Measurements from ENCODE around the gene INKA1.

The INKA1 gene

DNA sequence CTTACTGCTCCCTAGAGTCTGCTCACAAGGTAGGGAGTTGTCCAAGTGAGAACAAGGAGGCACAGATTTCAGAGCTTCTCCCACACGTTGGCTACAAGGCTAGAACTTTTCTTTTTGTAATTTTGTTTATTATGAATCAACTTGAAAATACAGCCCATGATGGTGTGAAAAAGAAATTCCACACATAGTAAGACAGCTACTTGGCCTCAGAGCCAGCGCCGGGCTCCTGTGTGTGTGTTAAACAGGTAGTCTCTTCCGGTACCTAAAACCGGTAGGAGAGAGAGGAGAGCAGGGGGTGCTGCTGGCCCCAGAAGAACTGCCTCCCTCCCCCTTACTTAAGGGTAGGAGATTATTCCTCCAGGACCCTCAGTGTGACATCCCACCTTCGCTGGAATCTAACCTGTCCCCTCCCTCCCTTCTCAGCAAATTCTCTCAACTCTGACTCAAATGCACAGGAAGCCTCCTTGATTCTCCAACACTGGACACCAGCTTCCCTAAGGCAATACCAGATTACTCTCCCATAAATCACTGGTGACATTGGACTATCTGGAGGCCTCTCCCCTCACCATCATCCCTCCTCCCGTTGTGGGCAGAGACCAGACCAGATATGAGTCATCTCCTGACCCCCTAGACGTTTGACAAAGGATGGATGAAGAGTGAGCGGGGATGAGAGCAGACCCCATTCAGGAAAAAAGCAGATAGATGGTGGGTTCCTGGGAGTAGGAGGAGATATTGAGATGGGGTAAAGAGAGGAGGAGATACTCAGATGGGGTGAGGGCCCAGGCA lies 12.2 kb upstream of the INKA1 start:
- no peaks in the 10 kb centered on the region for H3K9me3 ChIP-seq (replicated peaks in 1 of 2; ENCODE audit: control insufficient read depth in 2 of 2, insufficient read depth in 1 of 2, low read depth in 1 of 2, low read length in 2 of 2)
- no peaks in the 10 kb centered on the region for H3K79me1 ChIP-seq (ENCODE audit: low read depth, low read length)
- peaks cover 0 to 15% (median 0%) of the 10 kb centered on the region in 3 experiments for H3K27me3 ChIP-seq (ENCODE audit: control insufficient read depth in 3 of 3, insufficient read depth in 3 of 3, low read depth in 1 of 3, low read length in 3 of 3)
- no peak overlapping the region for H3K4me2 ChIP-seq (ENCODE audit: insufficient read depth, low read length, poor library complexity, severe bottlenecking)
- no peak overlapping the region for H4K8ac ChIP-seq (ENCODE audit: low read depth, low read length)
- peak overlapping the region; percentile 38 for H2AFZ ChIP-seq (ENCODE audit: low read length)
- H3K9ac ChIP-seq (ENCODE audit: low read depth, low read length, poor library complexity) = no peak overlapping the region
- no peak overlapping the region for H2BK15ac ChIP-seq (ENCODE audit: low read length)
- H3K27ac ChIP-seq (replicated peaks; ENCODE audit: low read length) = no peak overlapping the region
- H2BK5ac ChIP-seq (ENCODE audit: low read length) = no peak overlapping the region
- H3K4me1 ChIP-seq (ENCODE audit: control insufficient read depth in 2 of 2, insufficient read depth in 1 of 2, low read depth in 1 of 2, low read length in 2 of 2) = peaks cover 11 to 12% of the 10 kb centered on the region in 2 donors
- no peak overlapping the region for H2AK5ac ChIP-seq (ENCODE audit: low read depth, low read length)
- H3K4ac ChIP-seq (ENCODE audit: low read length) = no peak overlapping the region
- H4K91ac ChIP-seq (ENCODE audit: low read depth, low read length, poor library complexity) = no peak overlapping the region
- no peak overlapping the region for H3K4me3 ChIP-seq (ENCODE audit: low read length in 2 of 2)
- WGBS, 2 donors (ENCODE audit: extremely low coverage in 2 of 2, insufficient read length in 2 of 2, insufficient replicate concordance in 1 of 2) = no CpG with 5 or more reads among the region's 9 CpGs
- no peak overlapping the region for H2BK12ac ChIP-seq (ENCODE audit: low read length)
- DNase-seq (ENCODE audit: low spot score) = no peak
- no peak overlapping the region for H2BK120ac ChIP-seq (ENCODE audit: low read depth, low read length)
- no peak overlapping the region for H3K23ac ChIP-seq (ENCODE audit: low read depth, low read length, poor library complexity)
- no peak overlapping the region for H3K14ac ChIP-seq (ENCODE audit: low read length)
- H3K36me3 ChIP-seq (replicated peaks in 1 of 2; ENCODE audit: control insufficient read depth in 2 of 2, insufficient read depth in 2 of 2, low read length in 2 of 2) = no peaks in the 10 kb centered on the region
- no peak overlapping the region for H3K18ac ChIP-seq (ENCODE audit: low read length)

- no peak overlapping the region for H2BK15ac ChIP-seq (ENCODE audit: low read length)
- H3K79me1 ChIP-seq (ENCODE audit: low read depth, low read length) = no peaks in the 10 kb centered on the region
- no CpG with 5 or more reads among the region's 4 CpGs for WGBS, 2 donors (ENCODE audit: extremely low coverage in 2 of 2, insufficient read length in 2 of 2, insufficient replicate concordance in 1 of 2)
- no peak overlapping the region for H2BK5ac ChIP-seq (ENCODE audit: low read length)
- H4K91ac ChIP-seq (ENCODE audit: low read depth, low read length, poor library complexity) = peak overlapping the region; percentile 67
- no peak overlapping the region for H2AFZ ChIP-seq (ENCODE audit: low read length)
- DNase-seq (ENCODE audit: low spot score) = no peak
- H3K18ac ChIP-seq (ENCODE audit: low read length) = no peak overlapping the region
- H3K23ac ChIP-seq (ENCODE audit: low read depth, low read length, poor library complexity) = no peak overlapping the region
- H3K14ac ChIP-seq (ENCODE audit: low read length) = no peak overlapping the region
- peaks cover 0 to 16% (median 0%) of the 10 kb centered on the region in 3 experiments for H3K27me3 ChIP-seq (ENCODE audit: control insufficient read depth in 3 of 3, insufficient read depth in 3 of 3, low read depth in 1 of 3, low read length in 3 of 3)
- no peak overlapping the region for H3K4ac ChIP-seq (ENCODE audit: low read length)
- H4K8ac ChIP-seq (ENCODE audit: low read depth, low read length) = no peak overlapping the region
- H3K4me2 ChIP-seq (ENCODE audit: insufficient read depth, low read length, poor library complexity, severe bottlenecking) = no peak overlapping the region
- peak overlapping the region; percentile 9 for H3K9ac ChIP-seq (ENCODE audit: low read depth, low read length, poor library complexity)
- H2BK12ac ChIP-seq (ENCODE audit: low read length) = no peak overlapping the region
- no peak overlapping the region for H3K4me3 ChIP-seq (ENCODE audit: low read length in 2 of 2)
- no peak overlapping the region for H3K27ac ChIP-seq (replicated peaks; ENCODE audit: low read length)
- peaks cover 11 to 12% of the 10 kb centered on the region in 2 donors for H3K4me1 ChIP-seq (ENCODE audit: control insufficient read depth in 2 of 2, insufficient read depth in 1 of 2, low read depth in 1 of 2, low read length in 2 of 2)
- H3K36me3 ChIP-seq (replicated peaks in 1 of 2; ENCODE audit: control insufficient read depth in 2 of 2, insufficient read depth in 2 of 2, low read length in 2 of 2) = no peaks in the 10 kb centered on the region
- no peaks in the 10 kb centered on the region for H3K9me3 ChIP-seq (replicated peaks in 1 of 2; ENCODE audit: control insufficient read depth in 2 of 2, insufficient read depth in 1 of 2, low read depth in 1 of 2, low read length in 2 of 2)
- H2BK120ac ChIP-seq (ENCODE audit: low read depth, low read length) = peak overlapping the region; percentile 38
- H2AK5ac ChIP-seq (ENCODE audit: low read depth, low read length) = peak overlapping the region; percentile 34
These were observed 11.5 kb upstream of the INKA1 start for GRCh38 chr3:49791571-49791970.

- H3K9ac ChIP-seq (ENCODE audit: low read depth, low read length, poor library complexity) = no peak overlapping the region
- H2BK15ac ChIP-seq (ENCODE audit: low read length) = no peak overlapping the region
- peaks cover 0 to 16% (median 0%) of the 10 kb centered on the region in 3 experiments for H3K27me3 ChIP-seq (ENCODE audit: control insufficient read depth in 3 of 3, insufficient read depth in 3 of 3, low read depth in 1 of 3, low read length in 3 of 3)
- no peaks in the 10 kb centered on the region for H3K79me1 ChIP-seq (ENCODE audit: low read depth, low read length)
- peak overlapping the region; percentile 16 for H3K18ac ChIP-seq (ENCODE audit: low read length)
- H2AK5ac ChIP-seq (ENCODE audit: low read depth, low read length) = peak overlapping the region; percentile 11
- H4K91ac ChIP-seq (ENCODE audit: low read depth, low read length, poor library complexity) = no peak overlapping the region
- H3K4me2 ChIP-seq (ENCODE audit: insufficient read depth, low read length, poor library complexity, severe bottlenecking) = no peak overlapping the region
- H3K27ac ChIP-seq (replicated peaks; ENCODE audit: low read length) = no peak overlapping the region
- no peak overlapping the region for H2AFZ ChIP-seq (ENCODE audit: low read length)
- H3K4me1 ChIP-seq (ENCODE audit: control insufficient read depth in 2 of 2, insufficient read depth in 1 of 2, low read depth in 1 of 2, low read length in 2 of 2) = peaks cover 7 to 8% of the 10 kb centered on the region in 2 donors
- no CpG with 5 or more reads among the region's 10 CpGs for WGBS, 2 donors (ENCODE audit: extremely low coverage in 2 of 2, insufficient read length in 2 of 2, insufficient replicate concordance in 1 of 2)
- no peak for DNase-seq (ENCODE audit: low spot score)
- no peak overlapping the region for H4K8ac ChIP-seq (ENCODE audit: low read depth, low read length)
- no peak overlapping the region for H2BK5ac ChIP-seq (ENCODE audit: low read length)
- H3K4ac ChIP-seq (ENCODE audit: low read length) = no peak overlapping the region
- no peak overlapping the region for H2BK120ac ChIP-seq (ENCODE audit: low read depth, low read length)
- no peak overlapping the region for H2BK12ac ChIP-seq (ENCODE audit: low read length)
- H3K36me3 ChIP-seq (replicated peaks in 1 of 2; ENCODE audit: control insufficient read depth in 2 of 2, insufficient read depth in 2 of 2, low read length in 2 of 2) = no peaks in the 10 kb centered on the region
- H3K9me3 ChIP-seq (replicated peaks in 1 of 2; ENCODE audit: control insufficient read depth in 2 of 2, insufficient read depth in 1 of 2, low read depth in 1 of 2, low read length in 2 of 2) = no peaks in the 10 kb centered on the region
- H3K4me3 ChIP-seq (ENCODE audit: low read length in 2 of 2) = no peak overlapping the region
- no peak overlapping the region for H3K14ac ChIP-seq (ENCODE audit: low read length)
- no peak overlapping the region for H3K23ac ChIP-seq (ENCODE audit: low read depth, low read length, poor library complexity)
These were observed 10.5 kb upstream of the INKA1 start for GRCh38 chr3:49792371-49793150.

GRCh38 chr3:49793486-49794085 lies 9.5 kb upstream of the INKA1 start:
- no peak overlapping the region for H2BK5ac ChIP-seq (ENCODE audit: low read length)
- no peaks in the 10 kb centered on the region for H3K79me1 ChIP-seq (ENCODE audit: low read depth, low read length)
- no peak overlapping the region for H3K9ac ChIP-seq (ENCODE audit: low read depth, low read length, poor library complexity)
- H3K4me1 ChIP-seq (ENCODE audit: control insufficient read depth in 2 of 2, insufficient read depth in 1 of 2, low read depth in 1 of 2, low read length in 2 of 2) = peaks cover 7 to 8% of the 10 kb centered on the region in 2 donors
- H3K9me3 ChIP-seq (replicated peaks in 1 of 2; ENCODE audit: control insufficient read depth in 2 of 2, insufficient read depth in 1 of 2, low read depth in 1 of 2, low read length in 2 of 2) = no peaks in the 10 kb centered on the region
- H3K27me3 ChIP-seq (ENCODE audit: control insufficient read depth in 3 of 3, insufficient read depth in 3 of 3, low read depth in 1 of 3, low read length in 3 of 3) = peaks cover 0 to 16% (median 0%) of the 10 kb centered on the region in 3 experiments
- DNase-seq (ENCODE audit: low spot score) = no peak
- no peak overlapping the region for H3K14ac ChIP-seq (ENCODE audit: low read length)
- H2AFZ ChIP-seq (ENCODE audit: low read length) = no peak overlapping the region
- H2AK5ac ChIP-seq (ENCODE audit: low read depth, low read length) = no peak overlapping the region
- H3K27ac ChIP-seq (replicated peaks; ENCODE audit: low read length) = no peak overlapping the region
- peak overlapping the region; percentile 34 for H3K23ac ChIP-seq (ENCODE audit: low read depth, low read length, poor library complexity)
- H4K91ac ChIP-seq (ENCODE audit: low read depth, low read length, poor library complexity) = no peak overlapping the region
- no peak overlapping the region for H3K4me3 ChIP-seq (ENCODE audit: low read length in 2 of 2)
- no CpG with 5 or more reads among the region's 13 CpGs for WGBS, 2 donors (ENCODE audit: extremely low coverage in 2 of 2, insufficient read length in 2 of 2, insufficient replicate concordance in 1 of 2)
- H2BK12ac ChIP-seq (ENCODE audit: low read length) = no peak overlapping the region
- H3K4me2 ChIP-seq (ENCODE audit: insufficient read depth, low read length, poor library complexity, severe bottlenecking) = no peak overlapping the region
- no peak overlapping the region for H3K4ac ChIP-seq (ENCODE audit: low read length)
- H2BK120ac ChIP-seq (ENCODE audit: low read depth, low read length) = no peak overlapping the region
- H2BK15ac ChIP-seq (ENCODE audit: low read length) = no peak overlapping the region
- H4K8ac ChIP-seq (ENCODE audit: low read depth, low read length) = no peak overlapping the region
- H3K18ac ChIP-seq (ENCODE audit: low read length) = peak overlapping the region; percentile 27
- no peaks in the 10 kb centered on the region for H3K36me3 ChIP-seq (replicated peaks in 1 of 2; ENCODE audit: control insufficient read depth in 2 of 2, insufficient read depth in 2 of 2, low read length in 2 of 2)
